ENCODE results near the gene FBH1. TPM values are rescaled to one million over a fixed set of nuclear protein-coding genes. Genes with fewer than 3 reads are reported as not detected.

The FBH1 gene
- total and polyA plus RNA-seq, 9 of the 15 experiments (the other 6 are each of a cell fraction or from before 2014, with no cell fraction given): 13.4 to 108 (median 77.8) TPM

DNA sequence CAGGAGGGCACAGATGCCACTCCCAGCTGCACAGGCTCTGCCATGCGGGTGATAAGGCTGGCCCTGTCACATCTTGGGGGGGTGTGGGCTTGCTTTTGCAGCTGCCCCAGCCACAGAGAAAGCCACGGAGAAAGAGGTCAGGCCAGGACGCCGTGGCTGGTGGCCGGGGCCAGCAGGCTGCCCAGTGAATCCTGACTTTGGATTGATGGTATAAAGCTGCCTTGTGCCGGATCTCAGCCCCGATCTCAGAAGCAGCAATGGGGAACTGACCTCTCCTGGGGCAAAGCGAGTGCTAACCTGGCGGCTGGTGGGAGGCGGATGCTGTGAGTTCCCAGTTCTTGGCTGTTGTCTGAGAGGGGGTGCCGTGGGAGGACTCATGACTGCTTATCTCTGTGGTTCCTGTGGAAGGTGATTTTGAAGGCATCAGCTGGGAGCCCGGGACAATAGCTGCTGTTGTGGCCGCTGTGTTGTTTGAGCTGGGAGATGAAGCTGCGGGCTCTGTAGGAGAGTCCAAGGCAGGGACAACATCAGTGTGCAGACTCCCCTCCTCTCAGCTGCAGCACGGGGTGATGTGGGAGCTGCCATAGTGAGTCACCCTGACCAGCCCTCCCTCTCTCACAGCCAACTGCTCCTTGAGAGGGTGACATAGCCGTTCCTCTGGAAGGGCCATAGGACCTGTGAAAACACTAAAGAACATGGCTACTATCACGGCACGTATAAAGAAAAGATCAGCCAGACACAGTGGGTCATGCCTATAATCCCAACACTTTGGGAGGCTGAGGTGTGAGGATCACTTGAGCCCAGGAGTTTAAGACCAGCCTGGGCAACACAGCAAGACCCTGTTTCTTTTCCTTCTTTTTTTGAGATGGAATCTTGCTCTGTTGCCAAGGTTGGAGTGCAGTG lies 70.3 kb downstream of the FBH1 start (continued):
- TF ChIP-seq, protein P1, sequence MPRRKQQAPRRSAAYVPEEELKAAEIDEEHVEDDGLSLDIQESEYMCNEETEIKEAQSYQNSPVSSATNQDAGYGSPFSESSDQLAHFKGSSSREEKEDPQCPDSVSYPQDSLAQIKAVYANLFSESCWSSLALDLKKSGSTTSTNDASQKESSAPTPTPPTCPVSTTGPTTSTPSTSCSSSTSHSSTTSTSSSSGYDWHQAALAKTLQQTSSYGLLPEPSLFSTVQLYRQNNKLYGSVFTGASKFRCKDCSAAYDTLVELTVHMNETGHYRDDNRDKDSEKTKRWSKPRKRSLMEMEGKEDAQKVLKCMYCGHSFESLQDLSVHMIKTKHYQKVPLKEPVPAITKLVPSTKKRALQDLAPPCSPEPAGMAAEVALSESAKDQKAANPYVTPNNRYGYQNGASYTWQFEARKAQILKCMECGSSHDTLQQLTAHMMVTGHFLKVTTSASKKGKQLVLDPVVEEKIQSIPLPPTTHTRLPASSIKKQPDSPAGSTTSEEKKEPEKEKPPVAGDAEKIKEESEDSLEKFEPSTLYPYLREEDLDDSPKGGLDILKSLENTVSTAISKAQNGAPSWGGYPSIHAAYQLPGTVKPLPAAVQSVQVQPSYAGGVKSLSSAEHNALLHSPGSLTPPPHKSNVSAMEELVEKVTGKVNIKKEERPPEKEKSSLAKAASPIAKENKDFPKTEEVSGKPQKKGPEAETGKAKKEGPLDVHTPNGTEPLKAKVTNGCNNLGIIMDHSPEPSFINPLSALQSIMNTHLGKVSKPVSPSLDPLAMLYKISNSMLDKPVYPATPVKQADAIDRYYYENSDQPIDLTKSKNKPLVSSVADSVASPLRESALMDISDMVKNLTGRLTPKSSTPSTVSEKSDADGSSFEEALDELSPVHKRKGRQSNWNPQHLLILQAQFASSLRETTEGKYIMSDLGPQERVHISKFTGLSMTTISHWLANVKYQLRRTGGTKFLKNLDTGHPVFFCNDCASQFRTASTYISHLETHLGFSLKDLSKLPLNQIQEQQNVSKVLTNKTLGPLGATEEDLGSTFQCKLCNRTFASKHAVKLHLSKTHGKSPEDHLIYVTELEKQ (CRISPR knock-in tag; IDR thresholded peaks at IDR 0.05): no peak
- TF ChIP-seq ZNF263 (CRISPR knock-in tag; IDR thresholded peaks at IDR 0.05; ENCODE audit: borderline replicate concordance) (no peak), NUFIP1 (IDR thresholded peaks at IDR 0.05; ENCODE audit: partially characterized antibody) (no peak), MTA2 (IDR thresholded peaks at IDR 0.05; ENCODE audit: low read depth) (no peak), HNRNPLL (IDR thresholded peaks at IDR 0.05; ENCODE audit: low read depth, low read length, poor library complexity, severe bottlenecking) (no peak), ZNF165 (CRISPR knock-in tag; IDR thresholded peaks at IDR 0.05; ENCODE audit: borderline replicate concordance) (no peak), FOXK1 (CRISPR knock-in tag; IDR thresholded peaks at IDR 0.05; ENCODE audit: borderline replicate concordance) (no peak), RCOR1 (IDR thresholded peaks at IDR 0.05; ENCODE audit: borderline replicate concordance in 1 of 2, low read depth in 2 of 2, low read length in 2 of 2) (peak in 1 of 2 experiments; percentile 17; a peak in 1 of 4 replicates), SRF (CRISPR knock-in tag; IDR thresholded peaks at IDR 0.05) (no peak), CBFA2T3 (IDR thresholded peaks at IDR 0.05) (peak; percentile 70), ZNF316 (IDR thresholded peaks at IDR 0.05) (no peak), ZKSCAN1 (IDR thresholded peaks at IDR 0.05; ENCODE audit: low read depth, low read length) (no peak), ZNF184 (CRISPR knock-in tag; IDR thresholded peaks at IDR 0.05) (no peak), BCL6 (CRISPR knock-in tag; IDR thresholded peaks at IDR 0.05) (no peak), MCM5 (IDR thresholded peaks at IDR 0.05; ENCODE audit: low read depth) (no peak), ILK (tag; IDR thresholded peaks at IDR 0.05; ENCODE audit: borderline replicate concordance, low read depth) (no peak), STAG1 (CRISPR knock-in tag; IDR thresholded peaks at IDR 0.05; ENCODE audit: borderline replicate concordance) (no peak), GTF2A2 (tag; IDR thresholded peaks at IDR 0.05) (no peak)
- TF ChIP-seq, protein P2, sequence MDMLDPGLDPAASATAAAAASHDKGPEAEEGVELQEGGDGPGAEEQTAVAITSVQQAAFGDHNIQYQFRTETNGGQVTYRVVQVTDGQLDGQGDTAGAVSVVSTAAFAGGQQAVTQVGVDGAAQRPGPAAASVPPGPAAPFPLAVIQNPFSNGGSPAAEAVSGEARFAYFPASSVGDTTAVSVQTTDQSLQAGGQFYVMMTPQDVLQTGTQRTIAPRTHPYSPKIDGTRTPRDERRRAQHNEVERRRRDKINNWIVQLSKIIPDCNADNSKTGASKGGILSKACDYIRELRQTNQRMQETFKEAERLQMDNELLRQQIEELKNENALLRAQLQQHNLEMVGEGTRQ (CRISPR knock-in tag; IDR thresholded peaks at IDR 0.05): no peak
- TF ChIP-seq, protein P3, sequence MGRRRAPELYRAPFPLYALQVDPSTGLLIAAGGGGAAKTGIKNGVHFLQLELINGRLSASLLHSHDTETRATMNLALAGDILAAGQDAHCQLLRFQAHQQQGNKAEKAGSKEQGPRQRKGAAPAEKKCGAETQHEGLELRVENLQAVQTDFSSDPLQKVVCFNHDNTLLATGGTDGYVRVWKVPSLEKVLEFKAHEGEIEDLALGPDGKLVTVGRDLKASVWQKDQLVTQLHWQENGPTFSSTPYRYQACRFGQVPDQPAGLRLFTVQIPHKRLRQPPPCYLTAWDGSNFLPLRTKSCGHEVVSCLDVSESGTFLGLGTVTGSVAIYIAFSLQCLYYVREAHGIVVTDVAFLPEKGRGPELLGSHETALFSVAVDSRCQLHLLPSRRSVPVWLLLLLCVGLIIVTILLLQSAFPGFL (CRISPR knock-in tag; IDR thresholded peaks at IDR 0.05): no peak

All from K562 (cell line).